HuH-7.5 (cell line): ENCODE data around the gene PTPN18.

ENCODE experiments used
- DNase-seq: peaks from one replicate; pipeline ENCODE4 v3.0.0; 2011; ENCODE audit warnings: low spot score

PTPN18 gene

GRCh38 chr2:130365075-130365474, 9.2 kb downstream of the PTPN18 start:
- DNase-seq = no peak

GRCh38 chr2:130365963-130366362, 10.1 kb downstream of the PTPN18 start:
- no peak for DNase-seq

GRCh38 chr2:130366720-130367119, 10.9 kb downstream of the PTPN18 start:
- DNase-seq = no peak

GRCh38 chr2:130368786-130369185, 12.9 kb downstream of the PTPN18 start:
- no peak for DNase-seq

- no peak for DNase-seq
These were observed 13.6 kb downstream of the PTPN18 start for GRCh38 chr2:130369311-130369964.

- DNase-seq = no peak
These were observed 14.1 kb downstream of the PTPN18 start for GRCh38 chr2:130369965-130370341.

GRCh38 chr2:130370490-130370889, 14.6 kb downstream of the PTPN18 start:
- no peak for DNase-seq

GRCh38 chr2:130371723-130372054, 15.8 kb downstream of the PTPN18 start:
- no peak for DNase-seq

GRCh38 chr2:130372055-130372832, 16.4 kb downstream of the PTPN18 start:
- DNase-seq = no peak

- no peak for DNase-seq
These were observed 17.3 kb downstream of the PTPN18 start for GRCh38 chr2:130372833-130373807.

GRCh38 chr2:130373808-130374365, 18.0 kb downstream of the PTPN18 start:
- no peak for DNase-seq

- no peak for DNase-seq
These were observed 18.9 kb downstream of the PTPN18 start for GRCh38 chr2:130374587-130375290.

- no peak for DNase-seq
These were observed 19.7 kb downstream of the PTPN18 start for GRCh38 chr2:130375291-130376266.

GRCh38 chr2:130376433-130377293, 20.8 kb downstream of the PTPN18 start:
- no peak for DNase-seq

- no peak for DNase-seq
These were observed 21.6 kb downstream of the PTPN18 start for GRCh38 chr2:130377491-130377890.

- DNase-seq = no peak
These were observed 22.5 kb downstream of the PTPN18 start for GRCh38 chr2:130378206-130378897.

- no peak for DNase-seq
These were observed 23.0 kb downstream of the PTPN18 start for GRCh38 chr2:130378898-130379214.

GRCh38 chr2:130380096-130380934, 24.5 kb downstream of the PTPN18 start:
- no peak for DNase-seq
